Naive thymus-derived CD4-positive, alpha-beta T cell (primary cell): ENCODE measurements around the gene TRIO. TPM values are rescaled to one million over a fixed set of nuclear protein-coding genes. Genes with fewer than 3 reads are reported as not detected.

Experiments
- ATAC-seq: fragments of 150-1000 bp; cut with Tn5 transposase; 2 replicates; pipeline ENCODE4 v1.10.0; 2021; ENCODE audit warnings: mild to moderate bottlenecking, moderate library complexity
- CTCF ChIA-PET: fragments of 350-600 bp; sonication (Branson Sonifier 250); formaldehyde crosslinking; loops from one replicate; lab custom pipeline; 2021; ENCODE audit warnings: antibody characterized with exemption; lab: Charles Lee
- POLR2A ChIA-PET: fragments of 350-600 bp; sonication (Branson Sonifier 250); formaldehyde crosslinking; loops from one replicate; lab custom pipeline; 2021; ENCODE audit warnings: antibody characterized with exemption, inconsistent platforms; lab: Charles Lee
- DNase-seq, 9 donors: peaks; one replicate each; pipeline versions ENCODE4 v3.0.0 to v3.0.0-alpha.2; 2020 to 2022; ENCODE audit warnings: mixed read lengths in 1 of 9
- H3K27ac ChIP-seq: one replicate; pipeline ENCODE4 v1.7.0; 2013; ENCODE audit warnings: mild to moderate bottlenecking, low read depth, low read length, moderate library complexity
- H3K27me3 ChIP-seq, 2 donors: one replicate each; pipeline ENCODE4 v1.7.0; 2013; ENCODE audit warnings: low read length in 2 of 2, mild to moderate bottlenecking in 2 of 2, moderate library complexity in 2 of 2; ENCODE audit not compliant: control insufficient read depth in 2 of 2, insufficient read depth in 2 of 2
- H3K36me3 ChIP-seq, 3 experiments: 1 replicate in 2 of 3; 2 replicates in 1 of 3; pipeline ENCODE4 v1.7.0; 2013; ENCODE audit warnings: low read length in 3 of 3, mild to moderate bottlenecking in 3 of 3, moderate library complexity in 1 of 3; ENCODE audit not compliant: insufficient read depth in 3 of 3, control insufficient read depth in 2 of 3
- H3K4me1 ChIP-seq, 2 donors: one replicate each; pipeline ENCODE4 v1.7.0; 2013; ENCODE audit warnings: low read length in 2 of 2, mild to moderate bottlenecking in 2 of 2, moderate library complexity in 1 of 2; ENCODE audit not compliant: control insufficient read depth in 2 of 2, insufficient read depth in 2 of 2
- H3K4me3 ChIP-seq: 2 replicates; pipeline ENCODE4 v1.7.0; 2013; ENCODE audit warnings: mild to moderate bottlenecking, low read length
- H3K9me3 ChIP-seq, 3 experiments: 1 replicate in 2 of 3; 2 replicates in 1 of 3; pipeline ENCODE4 v1.7.0; 2013; ENCODE audit warnings: low read length in 3 of 3; ENCODE audit not compliant: control insufficient read depth in 2 of 3
- H3K27ac Mint-ChIP-seq, 9 donors: one replicate each; pipeline ENCODE4 v1.8.0; 2020 to 2022; ENCODE audit warnings: mixed read lengths in 9 of 9, mild to moderate bottlenecking in 8 of 9, moderate library complexity in 5 of 9, inconsistent platforms in 2 of 9
- H3K27me3 Mint-ChIP-seq, 5 donors: one replicate each; pipeline ENCODE4 v1.8.0; 2021 to 2022; ENCODE audit warnings: mixed read lengths in 5 of 5, mild to moderate bottlenecking in 1 of 5
- H3K36me3 Mint-ChIP-seq, 5 donors: one replicate each; pipeline ENCODE4 v1.8.0; 2020 to 2022; ENCODE audit warnings: mixed read lengths in 5 of 5, mild to moderate bottlenecking in 3 of 5, inconsistent platforms in 1 of 5
- H3K4me1 Mint-ChIP-seq, 7 donors: one replicate each; pipeline ENCODE4 v1.8.0; 2020 to 2022; ENCODE audit warnings: mixed read lengths in 7 of 7, mild to moderate bottlenecking in 3 of 7, inconsistent platforms in 1 of 7
- H3K4me3 Mint-ChIP-seq, 10 donors: one replicate each; pipeline ENCODE4 v1.8.0; 2020 to 2022; ENCODE audit warnings: mild to moderate bottlenecking in 10 of 10, mixed read lengths in 10 of 10, moderate library complexity in 6 of 10, inconsistent platforms in 2 of 10
- H3K9me3 Mint-ChIP-seq, 11 donors: one replicate each; pipeline ENCODE4 v1.8.0; 2020 to 2022; ENCODE audit warnings: mixed read lengths in 11 of 11, mild to moderate bottlenecking in 4 of 11, inconsistent platforms in 1 of 11, moderate library complexity in 1 of 11
- intact Hi-C, 2 donors: fragments of 100-400 bp; cut with micrococcal nuclease; formaldehyde crosslinking; loops; one replicate each; pipeline ENCODE4 v1.15.1; 2023
- polyA plus RNA-seq, 2 donors: library from polyadenylated mRNA; unstranded; fragments of 300-500 nt; fragmentation: Illumina TruSeq; gene quantifications; one replicate each; pipeline ENCODE4 v1.2.3, GENCODE V29; 2021
- total RNA-seq, 6 experiments: library from RNA in 5 of 6; stranded (reverse) in 5 of 6; gene quantifications; 1 replicate in 5 of 6; 2 replicates in 1 of 6; pipeline ENCODE4 v1.2.3 and lab custom pipeline; 2021 to 2026

The TRIO gene
- total and polyA plus RNA-seq, 7 experiments from 2014 or later, result 0.16 to 45.9 (median 5.7) TPM

GRCh38 chr5:14148890-14149671 lies 5.9 kb downstream of the TRIO start:
- H3K36me3 Mint-ChIP-seq, result no peaks in the 10 kb centered on the region
- H3K4me3 Mint-ChIP-seq, result peak overlapping the region in 1 of 10 donors; percentile 22
- Histone ChIP-seq H3K36me3 (no peaks in the 10 kb centered on the region), H3K9me3 (no peaks in the 10 kb centered on the region), H3K27ac (no peak overlapping the region), H3K4me3 (no peak overlapping the region), H3K4me1 (no peaks in the 10 kb centered on the region), H3K27me3 (no peaks in the 10 kb centered on the region)
- DNase-seq (no peak), ATAC-seq (no peak)
- intact Hi-C loops, result loop anchor here (10.0 kb wide), 4 partner anchors 266 to 846 kb away; partner anchors contain the start of genes ANKH (in 2 of the 2) and OTULIN (in 1 of the 2)
- no peak overlapping the region for H3K27ac Mint-ChIP-seq
- peaks cover 0 to 9% (median 7%) of the 10 kb centered on the region in 7 donors for H3K4me1 Mint-ChIP-seq
- peaks cover 0 to 1% (median 0%) of the 10 kb centered on the region in 11 donors for H3K9me3 Mint-ChIP-seq
- ChIA-PET CTCF (no interaction called here), POLR2A (no interaction called here)
- peaks cover 21 to 57% (median 42%) of the 10 kb centered on the region in 5 donors for H3K27me3 Mint-ChIP-seq

GRCh38 chr5:14149672-14150274 lies 6.6 kb downstream of the TRIO start:
- Histone ChIP-seq H3K4me3 (no peak overlapping the region), H3K36me3 (no peaks in the 10 kb centered on the region), H3K27me3 (no peaks in the 10 kb centered on the region), H3K4me1 (no peaks in the 10 kb centered on the region), H3K27ac (no peak overlapping the region), H3K9me3 (no peaks in the 10 kb centered on the region)
- ChIA-PET POLR2A (no interaction called here), CTCF (no interaction called here)
- H3K4me1 Mint-ChIP-seq, result peaks cover 0 to 9% (median 6%) of the 10 kb centered on the region in 7 donors
- H3K36me3 Mint-ChIP-seq, result no peaks in the 10 kb centered on the region
- H3K27ac Mint-ChIP-seq, result no peak overlapping the region
- DNase-seq, result no peak
- ATAC-seq, result no peak
- H3K4me3 Mint-ChIP-seq, result no peak overlapping the region
- no peaks in the 10 kb centered on the region for H3K9me3 Mint-ChIP-seq
- intact Hi-C loops, result loop anchor here (10.0 kb wide), 4 partner anchors 265 to 845 kb away; partner anchors contain the start of genes ANKH (in 2 of the 2) and OTULIN (in 1 of the 2)
- peaks cover 21 to 57% (median 42%) of the 10 kb centered on the region in 5 donors for H3K27me3 Mint-ChIP-seq

GRCh38 chr5:14151416-14151815 lies 8.3 kb downstream of the TRIO start:
- POLR2A ChIA-PET, result no interaction called here
- no peak overlapping the region for H3K4me3 Mint-ChIP-seq
- H3K36me3 Mint-ChIP-seq, result no peaks in the 10 kb centered on the region
- Histone ChIP-seq H3K27me3 (no peaks in the 10 kb centered on the region), H3K4me1 (no peaks in the 10 kb centered on the region), H3K9me3 (no peaks in the 10 kb centered on the region), H3K4me3 (no peak overlapping the region), H3K27ac (no peak overlapping the region), H3K36me3 (no peaks in the 10 kb centered on the region)
- H3K4me1 Mint-ChIP-seq, result no peaks in the 10 kb centered on the region
- H3K27ac Mint-ChIP-seq, result no peak overlapping the region
- intact Hi-C loops, result no loop called here
- peaks cover 21 to 43% (median 37%) of the 10 kb centered on the region in 5 donors for H3K27me3 Mint-ChIP-seq
- no peaks in the 10 kb centered on the region for H3K9me3 Mint-ChIP-seq
- DNase-seq, result no peak
- CTCF ChIA-PET, result no interaction called here
- no peak for ATAC-seq

- Histone ChIP-seq H3K4me1 (no peaks in the 10 kb centered on the region), H3K4me3 (no peak overlapping the region), H3K9me3 (no peaks in the 10 kb centered on the region), H3K36me3 (no peaks in the 10 kb centered on the region), H3K27ac (no peak overlapping the region), H3K27me3 (no peaks in the 10 kb centered on the region)
- H3K9me3 Mint-ChIP-seq, result no peaks in the 10 kb centered on the region
- ChIA-PET CTCF (no interaction called here), POLR2A (no interaction called here)
- no peak overlapping the region for H3K4me3 Mint-ChIP-seq
- intact Hi-C loops, result no loop called here
- ATAC-seq (no peak), DNase-seq (no peak)
- H3K36me3 Mint-ChIP-seq, result no peaks in the 10 kb centered on the region
- no peaks in the 10 kb centered on the region for H3K4me1 Mint-ChIP-seq
- H3K27ac Mint-ChIP-seq, result peak overlapping the region in 1 of 9 donors; percentile 39
- peaks cover 21 to 37% (median 30%) of the 10 kb centered on the region in 5 donors for H3K27me3 Mint-ChIP-seq
Observed at GRCh38 chr5:14153071-14153864, 10.1 kb downstream of the TRIO start.

GRCh38 chr5:14153932-14154731 lies 11.0 kb downstream of the TRIO start:
- ChIA-PET POLR2A (no interaction called here), CTCF (no interaction called here)
- Histone ChIP-seq H3K27me3 (no peaks in the 10 kb centered on the region), H3K4me3 (no peak overlapping the region), H3K4me1 (no peaks in the 10 kb centered on the region), H3K36me3 (no peaks in the 10 kb centered on the region), H3K9me3 (no peaks in the 10 kb centered on the region), H3K27ac (no peak overlapping the region)
- no peak overlapping the region for H3K27ac Mint-ChIP-seq
- ATAC-seq (peak; percentile 58), DNase-seq (no peak)
- no peak overlapping the region for H3K4me3 Mint-ChIP-seq
- no peaks in the 10 kb centered on the region for H3K36me3 Mint-ChIP-seq
- intact Hi-C loops, result no loop called here
- no peaks in the 10 kb centered on the region for H3K4me1 Mint-ChIP-seq
- peaks cover 17 to 29% (median 22%) of the 10 kb centered on the region in 5 donors for H3K27me3 Mint-ChIP-seq
- no peaks in the 10 kb centered on the region for H3K9me3 Mint-ChIP-seq

GRCh38 chr5:14155075-14155474 lies 11.9 kb downstream of the TRIO start:
- Histone ChIP-seq H3K36me3 (no peaks in the 10 kb centered on the region), H3K27me3 (no peaks in the 10 kb centered on the region), H3K4me1 (no peaks in the 10 kb centered on the region), H3K4me3 (no peak overlapping the region), H3K27ac (no peak overlapping the region), H3K9me3 (no peaks in the 10 kb centered on the region)
- Mint-ChIP-seq H3K36me3 (no peaks in the 10 kb centered on the region), H3K27ac (no peak overlapping the region), H3K27me3 (peaks cover 12 to 27% (median 17%) of the 10 kb centered on the region in 5 donors), H3K4me1 (no peaks in the 10 kb centered on the region), H3K4me3 (no peak overlapping the region), H3K9me3 (no peaks in the 10 kb centered on the region)
- CTCF ChIA-PET, result no interaction called here
- intact Hi-C loops, result no loop called here
- ATAC-seq (peak; percentile 67), DNase-seq (no peak)
- POLR2A ChIA-PET, result no interaction called here
